GM23338 (cell line): ENCODE measurements around the gene SERPINI2. TPM values are rescaled to one million over a fixed set of nuclear protein-coding genes. Genes with fewer than 3 reads are reported as not detected.

Source experiments
- ATAC-seq: fragments of 200-7000 bp; cut with Tn5 transposase; 3 replicates; pipeline ENCODE4 v1.9.1; 2020
- DNase-seq: peaks from one replicate; pipeline ENCODE4 v3.0.0-alpha.2; 2015; ENCODE audit warnings: low spot score
- H2AFZ ChIP-seq: fragments of 200-600 bp; sonication (generic); 2 replicates; pipeline ENCODE4 v1.8.0; 2016; ENCODE audit warnings: antibody characterized with exemption, mild to moderate bottlenecking, moderate library complexity
- H3F3A ChIP-seq: fragments of 200-600 bp; sonication (generic); replicated peaks from 2 replicates; pipeline ENCODE4 v1.8.0; 2017; ENCODE audit warnings: antibody characterized with exemption, mixed run types, low read depth
- H3K27ac ChIP-seq: fragments of 200-600 bp; sonication (generic); 2 replicates; pipeline ENCODE4 v1.6.1; 2016; ENCODE audit warnings: low read depth
- H3K27me3 ChIP-seq: fragments of 200-600 bp; sonication (generic); 2 replicates; pipeline ENCODE4 v1.8.0; 2016; ENCODE audit warnings: mild to moderate bottlenecking, mixed run types, moderate library complexity; ENCODE audit not compliant: insufficient read depth
- H3K36me3 ChIP-seq: fragments of 200-600 bp; sonication (generic); 2 replicates; pipeline ENCODE4 v1.8.0; 2016; ENCODE audit warnings: mild to moderate bottlenecking; ENCODE audit not compliant: insufficient read depth
- H3K4me1 ChIP-seq: fragments of 200-600 bp; sonication (generic); 2 replicates; pipeline ENCODE4 v1.8.0; 2016; ENCODE audit warnings: mild to moderate bottlenecking, moderate library complexity; ENCODE audit not compliant: insufficient read depth
- H3K4me2 ChIP-seq: fragments of 200-600 bp; sonication (generic); 2 replicates; pipeline ENCODE4 v1.7.1; 2017; ENCODE audit warnings: mixed run types
- H3K4me3 ChIP-seq: fragments of 200-600 bp; sonication (generic); 2 replicates; pipeline ENCODE4 v1.6.1; 2016; ENCODE audit warnings: mixed run types
- H3K79me2 ChIP-seq: fragments of 200-600 bp; sonication (generic); replicated peaks from 2 replicates; pipeline ENCODE4 v1.8.0; 2017; ENCODE audit warnings: mild to moderate bottlenecking; ENCODE audit not compliant: insufficient read depth
- H3K9me2 ChIP-seq: fragments of 200-600 bp; sonication (generic); 2 replicates; pipeline ENCODE4 v1.8.0; 2017; ENCODE audit not compliant: insufficient read depth
- H4K20me1 ChIP-seq: fragments of 200-600 bp; sonication (generic); replicated peaks from 2 replicates; pipeline ENCODE4 v1.8.0; 2017; ENCODE audit warnings: mild to moderate bottlenecking; ENCODE audit not compliant: insufficient read depth
- H3K27ac Mint-ChIP-seq: 2 replicates; pipeline ENCODE4 v1.8.0; 2020; ENCODE audit warnings: inconsistent platforms, mild to moderate bottlenecking, moderate library complexity, mixed read lengths
- H3K27me3 Mint-ChIP-seq: 3 replicates; pipeline ENCODE4 v1.8.0; 2022; ENCODE audit warnings: low read depth, mild to moderate bottlenecking, moderate library complexity, mixed read lengths, inconsistent platforms; ENCODE audit not compliant: insufficient read depth, poor library complexity
- H3K36me3 Mint-ChIP-seq: 3 replicates; pipeline ENCODE4 v1.8.0; 2021; ENCODE audit warnings: low read depth, mild to moderate bottlenecking, inconsistent platforms, moderate library complexity, mixed read lengths
- H3K4me1 Mint-ChIP-seq: 3 replicates; pipeline ENCODE4 v1.8.0; 2020; ENCODE audit warnings: mild to moderate bottlenecking, inconsistent platforms, mixed read lengths
- H3K4me3 Mint-ChIP-seq: 3 replicates; pipeline ENCODE4 v1.8.0; 2021; ENCODE audit warnings: moderate library complexity, mild to moderate bottlenecking, inconsistent platforms, mixed read lengths
- H3K9me3 Mint-ChIP-seq: 3 replicates; pipeline ENCODE4 v1.8.0; 2020; ENCODE audit warnings: moderate library complexity, mild to moderate bottlenecking, inconsistent platforms, mixed read lengths
- CREB1 ChIP-seq: fragments of 250-450 bp; sonication (Bioruptor Pico); IDR thresholded peaks from 2 replicates; pipeline ENCODE4 v1.5.0; 2020; ENCODE audit warnings: low read depth, mild to moderate bottlenecking, moderate library complexity
- CTCF ChIP-seq, 2 experiments: fragments of 200-600 bp in 1 of 2; sonication (generic) in 1 of 2; conservative IDR thresholded peaks; 2 replicates each; pipeline versions ENCODE4 v1.5.1 to v1.6.1; 2016 to 2017; ENCODE audit warnings: antibody characterized with exemption in 2 of 2, low read depth in 2 of 2, mild to moderate bottlenecking in 2 of 2, moderate library complexity in 1 of 2
- ETS1 ChIP-seq: IDR thresholded peaks from 2 replicates; pipeline ENCODE4 v1.6.1; 2016; ENCODE audit warnings: antibody characterized with exemption
- EZH2 ChIP-seq: fragments of 200-600 bp; sonication (generic); IDR thresholded peaks from one replicate; pipeline ENCODE4 v1.8.0; 2017; ENCODE audit warnings: antibody characterized with exemption, mild to moderate bottlenecking, low read depth; ENCODE audit not compliant: unreplicated experiment
- EZH2phosphoT487 ChIP-seq: fragments of 200-600 bp; sonication (generic); IDR thresholded peaks from one replicate; pipeline ENCODE4 v1.8.1; 2018; ENCODE audit warnings: antibody characterized with exemption; ENCODE audit not compliant: unreplicated experiment
- NANOG ChIP-seq: IDR thresholded peaks from 2 replicates; pipeline ENCODE4 v1.6.1; 2016; ENCODE audit warnings: antibody characterized with exemption, borderline replicate concordance
- POLR2AphosphoS5 ChIP-seq: IDR thresholded peaks from 2 replicates; pipeline ENCODE4 v1.6.1; 2016; ENCODE audit warnings: antibody characterized with exemption, low read depth
- STAT1 ChIP-seq: IDR thresholded peaks from one replicate; pipeline ENCODE4 v1.6.1; 2016; ENCODE audit warnings: antibody characterized with exemption; ENCODE audit not compliant: unreplicated experiment
- ZNF331 ChIP-seq: fragments of 250-450 bp; sonication (Bioruptor Pico); IDR thresholded peaks from 2 replicates; pipeline ENCODE4 v1.5.0; 2020; ENCODE audit warnings: low read depth, mild to moderate bottlenecking, moderate library complexity
- ZNF462 ChIP-seq: fragments of 250-450 bp; sonication (Bioruptor Pico); IDR thresholded peaks from 2 replicates; pipeline ENCODE4 v1.5.0; 2020; ENCODE audit warnings: mild to moderate bottlenecking, moderate library complexity
- polyA plus RNA-seq: library from polyadenylated mRNA; unstranded; fragments of >200 nt; fragmentation: Nextera tagmentation; extraction: Ambion mirVana; gene quantifications from 2 replicates; pipeline ENCODE4 v1.2.1, GENCODE V29; 2016
- total RNA-seq: library from RNA; depleted of rRNA; stranded (reverse); fragments of >200 nt; shearing (Covaris generic); gene quantifications from 2 replicates; pipeline ENCODE4 v1.2.3, GENCODE V29; 2014
- TF ChIP-seq, protein P1 (sequence below): IDR thresholded peaks from one replicate; pipeline ENCODE4 v1.6.1; 2018; ENCODE audit warnings: antibody characterized with exemption; ENCODE audit not compliant: unreplicated experiment

Gene SERPINI2
- total and polyA plus RNA-seq, 2 experiments from 2014 or later, result 0.68 to 2.5 TPM

DNA sequence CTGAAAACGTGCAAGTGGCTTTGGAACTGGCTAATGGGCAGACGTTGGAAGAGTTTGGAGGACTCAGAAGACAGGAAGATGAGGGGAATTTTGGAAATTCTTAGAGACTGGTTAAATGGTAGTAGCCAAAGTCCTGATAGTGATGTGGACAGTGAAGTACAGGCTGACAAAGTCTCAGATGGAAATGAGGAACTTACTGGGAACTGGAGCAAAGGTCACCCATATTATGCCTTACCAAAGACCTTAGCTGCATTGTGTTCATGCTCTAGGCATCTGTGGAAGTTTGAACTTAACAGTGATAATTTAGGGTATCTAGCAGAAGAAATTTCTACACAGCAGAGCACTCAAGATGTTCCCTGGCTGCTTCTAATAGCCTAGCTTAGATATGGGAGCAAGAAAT lies 28.6 kb upstream of the SERPINI2 start:
- peaks cover 2% of the 10 kb centered on the region for H3K27me3 Mint-ChIP-seq
- H3K4me1 Mint-ChIP-seq, result peaks cover 5% of the 10 kb centered on the region; the same call in 2 of the 3 replicates
- H3K4me3 Mint-ChIP-seq, result no peak overlapping the region
- no peaks in the 10 kb centered on the region for H3K36me3 Mint-ChIP-seq
- no peak overlapping the region for H3K27ac ChIP-seq
- no peak overlapping the region for H3K27ac Mint-ChIP-seq
- no peaks in the 10 kb centered on the region for H3K36me3 ChIP-seq
- H2AFZ ChIP-seq, result no peak overlapping the region
- no peaks in the 10 kb centered on the region for H3K79me2 ChIP-seq
- H3K9me3 Mint-ChIP-seq, result peaks cover 3% of the 10 kb centered on the region; the same call in 1 of the 3 replicates
- TF ChIP-seq, protein P1, sequence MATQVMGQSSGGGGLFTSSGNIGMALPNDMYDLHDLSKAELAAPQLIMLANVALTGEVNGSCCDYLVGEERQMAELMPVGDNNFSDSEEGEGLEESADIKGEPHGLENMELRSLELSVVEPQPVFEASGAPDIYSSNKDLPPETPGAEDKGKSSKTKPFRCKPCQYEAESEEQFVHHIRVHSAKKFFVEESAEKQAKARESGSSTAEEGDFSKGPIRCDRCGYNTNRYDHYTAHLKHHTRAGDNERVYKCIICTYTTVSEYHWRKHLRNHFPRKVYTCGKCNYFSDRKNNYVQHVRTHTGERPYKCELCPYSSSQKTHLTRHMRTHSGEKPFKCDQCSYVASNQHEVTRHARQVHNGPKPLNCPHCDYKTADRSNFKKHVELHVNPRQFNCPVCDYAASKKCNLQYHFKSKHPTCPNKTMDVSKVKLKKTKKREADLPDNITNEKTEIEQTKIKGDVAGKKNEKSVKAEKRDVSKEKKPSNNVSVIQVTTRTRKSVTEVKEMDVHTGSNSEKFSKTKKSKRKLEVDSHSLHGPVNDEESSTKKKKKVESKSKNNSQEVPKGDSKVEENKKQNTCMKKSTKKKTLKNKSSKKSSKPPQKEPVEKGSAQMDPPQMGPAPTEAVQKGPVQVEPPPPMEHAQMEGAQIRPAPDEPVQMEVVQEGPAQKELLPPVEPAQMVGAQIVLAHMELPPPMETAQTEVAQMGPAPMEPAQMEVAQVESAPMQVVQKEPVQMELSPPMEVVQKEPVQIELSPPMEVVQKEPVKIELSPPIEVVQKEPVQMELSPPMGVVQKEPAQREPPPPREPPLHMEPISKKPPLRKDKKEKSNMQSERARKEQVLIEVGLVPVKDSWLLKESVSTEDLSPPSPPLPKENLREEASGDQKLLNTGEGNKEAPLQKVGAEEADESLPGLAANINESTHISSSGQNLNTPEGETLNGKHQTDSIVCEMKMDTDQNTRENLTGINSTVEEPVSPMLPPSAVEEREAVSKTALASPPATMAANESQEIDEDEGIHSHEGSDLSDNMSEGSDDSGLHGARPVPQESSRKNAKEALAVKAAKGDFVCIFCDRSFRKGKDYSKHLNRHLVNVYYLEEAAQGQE, result no peak
- TF ChIP-seq EZH2phosphoT487 (no peak), EZH2 (no peak), CTCF (conservative IDR thresholded peaks at IDR 0.05; ENCODE audit: low read depth in 2 of 2) (no peak), POLR2AphosphoS5 (no peak), NANOG (no peak), STAT1 (no peak), ETS1 (no peak), ZNF331 (CRISPR knock-in tag) (no peak), CREB1 (CRISPR knock-in tag) (no peak), ZNF462 (no peak)
- H3K27me3 ChIP-seq, result no peaks in the 10 kb centered on the region
- DNase-seq, result no peak
- no peak overlapping the region for H3K4me2 ChIP-seq
- H3F3A ChIP-seq, result no peaks in the 10 kb centered on the region
- no peak overlapping the region for H3K4me3 ChIP-seq
- 0 out of 2 replicates have a peak, but pooled peaks cover 4% of the 10 kb centered on the region for H3K9me2 ChIP-seq
- no peaks in the 10 kb centered on the region for H4K20me1 ChIP-seq
- no peaks in the 10 kb centered on the region for H3K4me1 ChIP-seq
- ATAC-seq, result no peak
